GM21447 (cell line): ENCODE results near the gene PPT1.
"Not testable (repeated sequence)": the region's sequence is repeated elsewhere in the genome, so short reads cannot be mapped to it uniquely, and the experiment has no call there.

ENCODE experiments used
- ATAC-seq: cut with Tn5 transposase; IDR thresholded peaks from one replicate; pipeline ENCODE4 v1.9.1; 2021; ENCODE audit not compliant: unreplicated experiment

PPT1 gene

GRCh38 chr1:40057310-40058030, 39.6 kb downstream of the PPT1 start:
- ATAC-seq: no peak

GRCh38 chr1:40056519-40057309, 40.3 kb downstream of the PPT1 start:
- ATAC-seq: no peak

GRCh38 chr1:40053138-40053887, 43.7 kb downstream of the PPT1 start:
- ATAC-seq: no peak

GRCh38 chr1:40050863-40051262, 46.2 kb downstream of the PPT1 start:
- no peak for ATAC-seq

GRCh38 chr1:40049725-40050124, 47.3 kb downstream of the PPT1 start:
- ATAC-seq: no peak

- no peak for ATAC-seq
These were observed 49.3 kb downstream of the PPT1 start for GRCh38 chr1:40047769-40048168.

- no peak for ATAC-seq
These were observed 49.8 kb downstream of the PPT1 start for GRCh38 chr1:40047276-40047675.

- ATAC-seq: no peak
These were observed 51.3 kb downstream of the PPT1 start for GRCh38 chr1:40045766-40046165.

- ATAC-seq: no peak
These were observed 51.9 kb downstream of the PPT1 start for GRCh38 chr1:40045182-40045581.

- ATAC-seq: no peak
These were observed 52.9 kb downstream of the PPT1 start for GRCh38 chr1:40044110-40044509.

GRCh38 chr1:40042341-40042740, 54.7 kb downstream of the PPT1 start:
- ATAC-seq: no peak

GRCh38 chr1:40041466-40041838, 55.6 kb downstream of the PPT1 start:
- no peak for ATAC-seq

GRCh38 chr1:40040511-40041465, 56.3 kb downstream of the PPT1 start, which contains the start of gene CAP1:
Gene CAP1 (plus strand): TSS chr1:40040729. CDS start chr1:40059347, 18,618 bp downstream.
- peak; percentile 70 for ATAC-seq

- peak; percentile 62 for ATAC-seq
These were observed 57.1 kb downstream of the PPT1 start for GRCh38 chr1:40039757-40040510.

- ATAC-seq: peak; percentile 2
These were observed 57.8 kb downstream of the PPT1 start for GRCh38 chr1:40039245-40039756.

- no peak for ATAC-seq
These were observed 58.4 kb downstream of the PPT1 start for GRCh38 chr1:40038697-40039096.

GRCh38 chr1:40037254-40037653, 59.8 kb downstream of the PPT1 start:
- ATAC-seq: not testable (repeated sequence)

- ATAC-seq: no peak
These were observed 60.5 kb downstream of the PPT1 start for GRCh38 chr1:40036574-40036973.

GRCh38 chr1:40034869-40035268, 62.2 kb downstream of the PPT1 start:
- no peak for ATAC-seq
